Loucy (cell line): ENCODE results near the gene IQSEC2.

Experiments
- CTCF ChIP-seq: fragments of 200-600 bp; sonication (generic); conservative IDR thresholded peaks from 2 replicates; pipeline ENCODE4 v1.5.1; 2014; ENCODE audit warnings: mild to moderate bottlenecking, antibody characterized with exemption, low read length
- EZH2phosphoT487 ChIP-seq: fragments of 200-600 bp; IDR thresholded peaks from 2 replicates; pipeline ENCODE4 v1.6.1; 2018; ENCODE audit warnings: antibody characterized with exemption, mild to moderate bottlenecking, moderate library complexity, borderline replicate concordance

- TF ChIP-seq CTCF (no peak), EZH2phosphoT487 (no peak)
Measured at GRCh38 chrX:53260836-53261235, 20.5 kb downstream of the IQSEC2 start.
